GM18520 (cell line): ENCODE results near the gene HMGCLL1.

Source experiments
- ATAC-seq: cut with Tn5 transposase; IDR thresholded peaks from one replicate; pipeline ENCODE4 v1.9.1; 2021; ENCODE audit not compliant: unreplicated experiment

The HMGCLL1 gene

DNA sequence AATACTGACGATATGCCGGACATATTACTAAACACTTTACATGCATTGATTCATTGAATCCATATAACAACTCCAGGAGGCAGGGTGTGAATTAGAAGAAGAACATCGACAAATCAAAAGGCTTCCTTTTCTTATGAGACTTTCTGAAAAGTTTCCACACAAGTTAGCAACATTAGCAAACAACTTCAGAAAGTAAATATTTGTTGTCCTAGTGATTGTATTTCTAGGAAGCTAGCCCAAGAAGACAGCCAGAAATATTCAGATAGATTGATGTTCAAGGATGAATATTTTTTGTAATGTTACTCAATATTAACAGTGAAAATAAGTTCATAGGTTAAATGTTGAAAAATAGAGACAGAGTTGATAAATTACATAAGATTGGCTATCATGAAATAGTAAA lies 131.1 kb downstream of the HMGCLL1 start:
- no peak for ATAC-seq

DNA sequence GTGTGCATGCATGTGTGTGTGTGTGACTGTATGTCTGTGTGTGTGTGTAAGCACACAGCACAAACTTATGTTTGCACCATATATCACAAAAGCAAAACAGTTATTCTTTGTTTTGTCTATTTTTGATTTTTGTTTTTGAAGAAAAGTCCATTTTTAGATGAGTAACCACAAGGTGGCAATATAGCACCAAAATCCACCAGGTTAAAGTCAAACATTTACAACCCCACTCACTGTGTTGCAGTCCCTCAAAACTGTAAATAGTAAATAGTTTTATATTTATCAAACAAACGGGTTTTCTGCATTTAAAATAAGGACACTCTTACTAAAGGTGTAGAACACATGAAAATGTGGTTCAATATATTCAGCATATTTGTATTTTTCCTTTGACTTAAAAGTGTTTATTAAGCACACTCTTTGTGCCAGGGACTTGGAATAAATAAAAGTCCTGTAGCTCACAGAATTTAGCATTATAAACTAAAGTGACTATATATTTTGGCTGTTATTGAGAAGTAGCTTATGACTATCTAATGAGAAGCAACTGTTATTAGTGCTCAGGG lies 133.3 kb downstream of the HMGCLL1 start:
- ATAC-seq, result no peak

DNA sequence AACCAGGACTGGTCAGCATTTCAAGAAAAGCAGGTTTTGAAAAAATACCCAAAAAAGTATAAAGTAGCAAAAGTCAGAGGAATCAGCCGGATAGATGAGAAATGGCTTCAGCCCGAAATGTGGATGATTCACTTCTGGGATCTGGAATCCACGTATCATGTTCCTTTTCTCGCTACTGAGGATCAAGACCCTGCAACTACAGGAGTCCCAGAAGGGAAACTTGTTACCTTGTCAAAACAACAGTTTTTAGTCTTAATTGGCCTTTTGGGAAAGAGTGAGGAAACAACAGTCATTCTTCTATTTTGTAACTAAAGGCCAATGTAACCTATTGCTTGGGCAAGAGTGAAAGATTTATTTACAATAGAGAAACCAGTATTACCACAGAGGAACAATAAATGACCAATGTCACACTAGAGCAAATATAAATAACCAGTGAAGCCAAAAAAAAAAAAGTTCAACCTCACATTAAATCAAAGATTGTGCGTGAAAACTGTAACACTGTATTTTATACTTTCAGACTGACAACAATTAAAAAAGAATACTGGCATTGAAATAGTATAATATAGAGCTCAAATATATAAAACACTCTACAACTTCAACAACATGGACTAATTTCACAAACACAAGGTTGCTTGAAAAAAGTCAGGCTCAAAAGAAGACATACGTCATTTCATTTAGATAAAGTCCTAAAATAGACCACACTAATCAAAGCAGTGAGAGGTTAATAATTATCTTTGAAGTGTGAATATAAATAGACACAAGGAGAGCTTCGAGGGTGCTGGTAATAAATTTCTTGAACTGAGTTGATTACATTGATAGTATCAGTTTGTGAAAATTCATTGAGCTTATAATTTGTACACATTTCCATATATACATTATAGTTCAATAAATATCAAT lies 135.5 kb downstream of the HMGCLL1 start:
- no peak for ATAC-seq

DNA sequence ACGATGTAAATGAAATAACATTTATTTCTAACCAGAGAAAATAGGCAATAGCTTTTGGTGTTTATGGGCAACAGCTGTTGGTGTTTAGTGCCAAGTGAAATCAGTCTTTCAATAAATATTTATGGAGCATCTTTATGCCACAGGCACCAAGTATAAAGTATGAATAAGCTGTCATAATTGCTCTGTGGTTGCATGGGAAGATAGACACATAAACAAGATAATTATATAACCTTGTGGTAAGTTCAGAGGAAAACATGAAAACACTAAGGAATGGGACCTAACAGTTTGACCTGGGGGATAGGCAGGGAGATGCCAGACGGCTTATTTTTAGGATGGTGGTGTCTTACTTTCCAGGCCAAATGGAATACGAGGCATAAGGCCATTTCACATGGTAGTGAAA lies 140.8 kb downstream of the HMGCLL1 start:
- no peak for ATAC-seq

DNA sequence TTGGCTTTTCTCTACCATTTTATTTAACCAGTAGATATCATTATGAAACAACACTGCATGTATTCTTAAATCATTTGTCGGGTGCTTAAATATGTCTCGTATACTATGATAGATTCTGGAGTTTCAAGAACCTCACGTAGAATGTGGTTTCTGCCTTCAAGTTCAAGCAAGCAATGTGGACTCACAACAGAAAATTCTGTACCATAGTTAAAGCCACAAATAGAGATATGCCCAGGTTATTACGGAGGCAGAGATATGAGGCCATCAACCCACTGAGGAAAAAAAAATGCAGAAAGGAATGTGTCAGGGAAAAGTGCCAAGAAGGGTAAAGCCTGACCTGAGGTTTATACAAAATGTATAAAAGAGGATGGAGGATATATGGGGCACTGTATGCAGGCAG lies 141.9 kb downstream of the HMGCLL1 start:
- no peak for ATAC-seq

DNA sequence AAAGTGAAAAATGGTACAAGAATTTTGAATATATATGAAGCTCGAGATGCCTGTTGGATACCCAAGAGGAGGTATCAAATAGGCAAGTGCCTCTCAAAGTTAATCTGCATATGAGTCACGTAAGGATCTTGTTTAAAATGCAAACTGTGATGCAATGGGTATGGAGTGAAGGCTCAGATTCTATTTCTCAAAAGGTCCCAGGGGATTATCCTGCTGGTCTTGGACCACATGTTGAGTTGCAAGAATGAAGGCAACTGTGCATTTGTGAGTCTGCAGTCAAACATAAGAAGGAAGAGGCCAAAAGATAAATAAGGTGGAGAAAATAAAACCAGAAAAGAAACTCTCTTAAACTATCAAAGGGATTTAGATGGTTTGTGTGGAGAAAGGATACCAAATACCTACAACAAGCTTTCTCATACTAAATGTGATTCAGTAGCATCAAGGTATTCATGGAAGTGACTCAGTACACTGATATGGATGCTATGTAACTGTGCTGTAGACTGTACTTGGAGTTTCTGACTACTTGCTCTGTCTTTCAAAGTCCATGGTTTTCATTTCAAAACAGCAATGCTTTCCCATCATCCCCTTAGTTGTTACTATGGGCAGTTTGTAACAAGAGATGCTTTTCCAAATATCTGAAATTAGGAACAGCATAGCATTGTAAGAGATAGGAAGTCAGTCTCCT lies 145.4 kb downstream of the HMGCLL1 start:
- ATAC-seq, result no peak

DNA sequence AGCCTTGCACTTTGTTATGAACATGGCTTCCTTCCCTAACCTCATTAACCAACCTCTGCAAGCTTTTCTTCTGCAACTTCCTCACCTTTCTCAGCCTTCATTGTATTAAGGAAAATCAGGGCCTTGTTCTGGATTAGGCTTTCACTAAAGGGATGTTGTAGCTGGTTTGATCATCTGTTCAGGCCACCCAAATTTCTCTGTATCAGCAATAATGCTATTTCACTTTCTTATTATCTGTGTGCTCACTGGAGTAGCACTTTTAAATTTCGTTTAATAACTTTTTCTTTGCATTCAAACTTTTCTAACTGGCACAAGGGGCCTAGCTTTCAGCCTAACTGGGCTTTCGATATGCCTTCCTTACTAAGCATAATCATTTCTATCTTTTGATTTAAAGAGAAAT lies 155.1 kb downstream of the HMGCLL1 start:
- no peak for ATAC-seq

DNA sequence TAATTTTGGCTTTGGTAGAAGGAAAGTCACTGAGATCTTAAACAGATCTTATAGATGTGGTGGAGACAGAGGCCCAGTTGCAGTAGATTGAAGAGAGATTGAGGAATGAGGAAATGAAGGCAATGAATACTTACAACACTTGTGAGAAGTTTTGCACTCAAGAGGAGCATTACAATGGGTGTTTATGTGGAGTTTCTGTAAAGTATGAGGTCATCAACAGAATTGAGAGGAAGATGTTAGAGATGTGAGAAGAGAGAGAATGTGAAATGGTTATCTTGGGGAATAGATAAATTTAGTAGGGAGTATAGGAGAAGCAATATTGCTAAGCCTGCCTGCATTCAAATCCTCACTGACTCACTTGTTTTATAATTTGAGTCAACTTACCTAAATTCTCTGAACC lies 168.3 kb downstream of the HMGCLL1 start:
- no peak for ATAC-seq

DNA sequence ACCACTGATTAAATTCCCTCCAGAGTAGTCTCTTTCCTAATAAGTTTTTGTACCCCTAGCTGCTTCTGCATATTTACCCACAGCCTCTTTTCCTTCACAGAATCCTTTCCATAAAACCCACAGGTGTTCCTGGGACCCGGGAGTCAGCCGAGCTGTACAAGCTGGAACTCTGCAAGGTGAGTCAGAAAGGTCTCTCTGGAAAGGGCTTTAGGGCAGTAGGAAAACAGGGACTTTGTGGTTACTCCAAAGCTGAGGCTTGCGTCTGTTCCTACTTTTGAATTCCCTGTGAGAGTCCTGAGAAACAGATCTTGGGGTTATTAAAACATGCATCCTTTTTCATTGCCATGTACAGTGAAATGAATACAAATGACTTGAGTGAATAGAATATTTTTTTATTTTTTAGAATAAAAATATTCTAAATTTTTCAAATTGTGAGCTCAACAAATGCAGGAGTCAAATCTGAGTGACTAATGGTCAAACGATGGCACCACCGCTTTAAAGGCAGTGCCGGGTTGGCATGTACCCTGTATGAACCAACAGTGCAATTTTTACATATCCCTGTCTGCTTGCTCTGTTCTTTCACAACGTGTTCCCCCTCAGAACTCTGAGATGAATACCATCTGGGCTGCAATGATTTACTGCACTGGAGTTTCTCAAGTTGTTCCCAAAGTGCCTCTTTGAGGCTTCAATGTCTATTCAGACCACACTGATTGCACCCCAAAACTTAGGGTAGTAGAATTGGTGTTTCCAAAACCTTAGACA lies 173.3 kb downstream of the HMGCLL1 start:
- ATAC-seq, result no peak

DNA sequence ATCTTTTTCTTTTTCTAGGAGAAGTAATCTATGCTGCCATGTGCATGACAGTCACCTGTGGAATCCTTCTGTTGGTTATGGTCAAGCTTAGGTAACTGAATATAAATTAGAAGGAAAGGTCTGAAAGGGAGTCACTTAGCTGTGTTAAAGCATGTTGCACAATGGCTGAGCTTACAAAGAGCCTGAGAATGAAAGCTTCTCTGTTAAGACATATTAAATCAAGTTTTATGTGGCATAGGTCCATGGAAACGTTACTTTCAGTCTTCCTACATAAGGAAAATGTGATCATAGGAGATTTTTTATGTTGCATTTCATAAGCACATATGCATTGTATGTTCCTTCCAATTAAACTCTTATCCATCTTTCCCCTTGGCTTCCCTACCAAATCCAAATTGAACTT lies 179.6 kb downstream of the HMGCLL1 start:
- ATAC-seq, result no peak

DNA sequence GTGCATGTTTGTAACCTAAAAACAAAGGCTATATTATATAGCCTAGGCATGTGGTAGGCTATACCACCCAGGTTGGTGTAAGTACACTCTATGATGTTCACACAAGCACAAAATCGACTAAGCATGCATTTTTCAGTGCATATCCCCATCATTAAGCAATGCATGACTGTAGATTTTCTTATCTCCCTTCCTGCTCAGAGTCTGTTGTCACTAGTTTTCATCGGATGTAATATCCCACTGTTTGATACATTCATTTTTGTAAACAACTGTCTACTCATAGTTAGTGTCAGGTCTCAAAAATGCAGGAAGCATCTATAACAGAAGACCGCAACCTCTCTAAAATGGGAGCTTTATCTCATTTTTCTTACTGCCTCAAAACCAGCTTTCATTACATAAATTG lies 181.0 kb downstream of the HMGCLL1 start:
- no peak for ATAC-seq

DNA sequence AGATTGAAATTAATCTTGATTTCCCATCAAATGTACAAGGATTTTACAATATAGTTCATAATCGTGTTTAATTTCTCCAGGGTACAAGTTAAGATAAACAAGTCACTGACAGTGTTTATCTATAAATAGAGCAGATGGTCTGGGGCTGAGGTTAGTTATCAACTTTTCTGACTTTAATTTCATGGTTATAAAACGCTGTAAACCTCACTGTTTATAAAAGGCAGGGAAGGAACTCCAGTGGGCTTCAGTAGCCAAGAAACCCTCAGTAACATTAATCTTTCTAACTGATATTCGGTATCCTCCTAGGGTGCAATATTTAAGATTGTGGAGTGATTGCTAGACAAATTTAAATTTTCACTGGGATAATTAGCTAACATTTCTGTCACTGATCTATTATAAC lies 183.1 kb downstream of the HMGCLL1 start:
- ATAC-seq, result no peak

DNA sequence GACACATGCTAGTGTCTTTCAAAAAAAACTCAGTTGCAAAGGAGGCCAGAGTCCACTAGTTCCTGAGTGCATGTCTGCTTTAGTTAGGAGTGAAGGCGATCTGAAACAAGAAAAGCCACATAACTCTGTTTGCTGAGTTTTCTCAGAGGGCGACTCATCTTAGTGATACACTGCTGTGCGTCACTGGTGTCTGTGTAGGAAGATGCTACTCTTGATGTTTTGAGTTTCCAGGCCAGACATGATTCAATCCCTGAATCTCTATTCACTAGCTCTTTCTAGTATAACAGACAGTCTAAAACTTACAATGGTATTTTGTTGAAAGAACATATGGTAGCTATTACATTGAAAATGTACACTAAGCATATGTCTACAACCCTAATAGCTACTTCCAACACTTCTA lies 190.8 kb downstream of the HMGCLL1 start:
- no peak for ATAC-seq
